T-helper 9 cell (primary cell): ENCODE results near the gene EIF4E3.

Source experiments
- DNase-seq: peaks from one replicate; pipeline ENCODE4 v3.0.0-alpha.2; 2020

Gene EIF4E3

DNA sequence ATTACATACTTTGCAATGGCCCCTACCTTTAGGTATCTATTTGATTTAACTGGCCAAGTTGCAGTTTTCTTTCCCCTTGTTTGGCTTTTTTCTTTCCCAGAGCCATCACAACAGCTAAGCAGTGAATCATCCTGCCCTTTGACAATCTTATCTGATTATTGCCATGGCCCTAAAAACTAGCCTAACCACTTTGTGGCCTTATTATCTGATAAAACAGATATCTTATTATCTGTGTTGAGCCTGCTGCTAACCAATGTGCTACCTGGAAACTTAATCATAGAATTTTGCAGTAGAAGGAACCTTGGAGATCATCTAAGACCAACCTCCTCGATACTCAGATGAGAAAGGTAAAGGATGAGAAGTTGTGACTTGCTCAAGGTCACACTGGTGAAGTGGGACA lies 37.1 kb downstream of the EIF4E3 start:
- DNase-seq: no peak

GRCh38 chr3:71685686-71686085 lies 39.5 kb downstream of the EIF4E3 start:
- DNase-seq: no peak

DNA sequence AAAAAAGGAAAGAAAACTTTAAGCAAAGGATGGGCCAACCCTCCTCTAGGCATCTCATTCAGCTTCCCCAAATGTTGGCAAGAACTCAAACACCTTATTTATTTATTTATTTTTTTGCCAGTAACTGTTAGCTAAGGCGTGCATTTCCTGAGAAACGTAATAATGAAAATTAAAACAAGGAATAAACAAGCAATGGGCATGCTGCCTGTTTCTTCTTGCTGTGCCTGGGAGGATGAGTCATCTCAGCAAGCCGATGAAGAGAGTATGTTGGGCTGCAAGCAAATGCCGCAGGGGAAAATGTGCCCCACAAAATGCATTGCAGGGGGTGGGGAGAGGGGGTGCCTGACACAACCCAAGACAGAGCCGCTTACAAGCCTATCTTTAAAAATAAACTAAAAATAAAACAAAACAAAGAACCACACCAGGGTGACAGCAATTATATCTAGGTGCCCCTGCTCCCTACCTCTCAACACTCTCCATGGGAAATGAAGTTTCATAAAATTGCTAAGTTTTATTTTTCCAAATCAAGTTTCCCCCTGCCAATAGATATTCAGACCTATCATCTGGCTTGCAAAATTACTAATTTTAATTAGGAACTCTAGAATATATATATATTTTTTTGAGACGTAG lies 40.3 kb downstream of the EIF4E3 start:
- DNase-seq: no peak

- no peak for DNase-seq
Observed at GRCh38 chr3:71684046-71684756, 41.0 kb downstream of the EIF4E3 start.

DNA sequence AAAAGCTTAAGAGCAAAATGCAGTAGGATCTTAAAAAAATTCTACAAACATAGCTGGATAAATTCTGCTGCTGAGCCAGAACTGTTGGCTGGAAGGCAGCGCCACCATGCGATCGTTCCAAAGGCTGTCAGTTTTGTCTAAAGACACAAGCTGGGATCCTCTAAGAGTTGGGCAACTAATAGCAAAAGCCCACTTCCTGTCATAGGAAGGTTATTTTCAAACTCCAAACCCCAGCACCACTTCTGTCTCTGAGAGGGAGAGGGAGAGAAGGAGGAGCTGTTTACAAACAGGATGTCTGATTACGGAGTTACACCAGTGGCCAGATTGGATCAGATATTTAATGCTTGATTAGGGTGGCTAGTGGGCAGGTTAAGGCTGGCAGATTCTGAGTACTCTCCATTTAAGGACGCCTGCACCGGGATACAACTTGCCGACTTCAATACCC lies 44.0 kb downstream of the EIF4E3 start:
- no peak for DNase-seq

DNA sequence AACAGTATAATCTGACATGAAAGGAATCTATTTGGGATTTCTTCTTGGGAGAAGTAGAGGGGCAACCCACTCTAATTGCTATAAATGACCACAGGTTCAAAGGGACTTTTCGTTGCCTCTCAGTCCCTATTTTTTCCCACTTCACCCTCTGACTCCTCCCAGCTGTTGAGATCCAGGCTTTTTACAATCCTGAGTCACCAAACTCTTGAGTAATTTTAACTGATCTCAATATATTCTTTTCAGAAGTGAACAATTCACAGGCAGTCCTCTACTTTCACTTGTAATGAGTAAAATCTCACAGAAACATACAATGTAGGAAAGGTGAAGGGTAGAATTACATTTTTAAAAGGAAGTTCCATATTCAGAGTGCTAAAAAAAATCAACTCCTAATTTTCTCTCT lies 44.6 kb downstream of the EIF4E3 start:
- no peak for DNase-seq

- DNase-seq: no peak
Observed at GRCh38 chr3:71676931-71677330, 48.3 kb downstream of the EIF4E3 start.

- DNase-seq: no peak
Observed at GRCh38 chr3:71673486-71673885, 51.7 kb downstream of the EIF4E3 start.

DNA sequence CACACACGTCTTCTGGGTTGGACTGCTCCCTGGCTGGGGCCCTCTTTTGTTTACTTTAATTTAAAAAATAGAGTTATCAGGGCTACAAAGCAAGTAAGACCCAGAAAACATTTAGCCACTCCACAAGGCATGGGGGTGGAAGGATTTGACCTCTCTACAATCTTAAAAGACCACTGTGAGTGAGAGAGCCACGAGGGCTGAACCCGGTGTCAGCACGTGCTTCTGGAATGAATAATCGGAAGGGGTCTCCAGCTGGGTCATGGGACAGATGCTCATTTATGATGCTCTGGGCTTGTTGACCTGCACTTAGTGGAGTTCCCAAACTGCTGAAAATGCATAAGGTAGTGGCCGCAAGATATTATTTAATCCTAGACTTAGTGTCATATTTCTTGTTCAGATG lies 52.4 kb downstream of the EIF4E3 start:
- no peak for DNase-seq

DNA sequence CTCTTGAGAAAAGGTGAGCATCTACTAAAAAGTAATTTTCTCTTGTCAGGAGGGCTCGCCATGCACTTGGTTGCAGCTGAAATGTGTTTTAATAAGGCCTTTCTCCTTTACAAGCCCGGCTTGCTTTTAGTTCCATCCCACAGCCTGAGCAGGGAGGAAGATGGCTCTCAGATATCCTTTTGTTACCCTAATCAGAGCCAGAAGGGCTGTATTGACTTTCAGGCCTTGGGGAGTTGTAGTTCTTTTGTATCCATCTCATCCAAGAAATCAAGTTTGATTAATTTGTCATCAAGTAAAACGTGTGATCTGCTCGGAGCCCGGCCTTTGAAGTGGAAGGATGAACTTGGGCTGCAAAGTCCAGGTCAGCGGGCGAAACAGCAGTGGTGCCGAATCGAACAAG lies 52.9 kb downstream of the EIF4E3 start:
- no peak for DNase-seq

DNA sequence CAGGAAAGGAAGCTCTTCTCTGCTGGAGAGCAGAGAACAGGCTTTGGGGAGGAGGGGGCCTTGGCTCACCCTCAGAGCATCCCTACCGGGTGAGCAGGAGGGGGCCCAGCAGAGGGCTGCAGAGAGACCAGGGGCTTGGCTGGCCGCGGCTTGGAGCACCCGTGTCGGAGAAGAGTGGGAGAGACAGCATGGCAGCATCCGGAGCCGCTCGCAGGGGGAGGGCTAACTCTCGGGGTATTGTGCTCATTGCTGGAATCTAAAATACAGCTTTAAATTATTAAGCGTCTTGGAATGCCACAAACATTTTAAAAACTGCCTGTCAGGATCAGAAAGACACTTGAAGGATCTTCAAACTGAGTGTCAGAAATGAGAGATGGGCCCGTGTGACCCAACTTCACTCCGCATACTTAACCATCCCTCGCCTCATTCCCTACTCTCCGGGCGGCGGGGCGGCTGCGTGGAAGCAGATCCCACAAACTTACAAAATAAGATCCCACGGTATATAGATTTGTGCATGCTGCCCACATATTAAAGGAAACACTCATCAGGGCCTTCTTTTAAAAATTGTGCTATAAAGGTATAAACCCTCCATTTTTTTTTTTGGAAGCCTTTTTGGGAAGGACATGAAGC lies 53.9 kb downstream of the EIF4E3 start:
- no peak for DNase-seq

- no peak for DNase-seq
Observed at GRCh38 chr3:71662568-71662967, 62.6 kb downstream of the EIF4E3 start.

DNA sequence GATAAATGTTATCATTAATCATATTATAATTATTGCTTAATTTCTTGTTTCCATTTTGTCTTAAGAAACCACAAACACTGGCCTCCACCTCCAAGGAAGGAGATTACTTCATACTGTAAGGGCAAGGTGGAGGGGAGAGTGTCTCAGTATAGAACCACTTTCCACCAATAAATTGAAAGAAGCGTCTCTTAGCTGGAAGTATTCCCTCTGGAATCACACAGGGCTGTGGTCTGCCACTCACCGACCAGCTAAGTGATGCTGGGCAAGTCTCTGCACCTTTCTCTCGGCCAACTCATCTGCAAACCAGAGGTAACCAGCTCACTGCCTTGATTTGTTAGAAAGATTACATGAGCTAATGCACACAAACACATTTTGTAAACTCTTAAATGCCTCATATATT lies 63.1 kb downstream of the EIF4E3 start:
- no peak for DNase-seq

GRCh38 chr3:71659864-71660591 lies 65.2 kb downstream of the EIF4E3 start:
- no peak for DNase-seq

- no peak for DNase-seq
Observed at GRCh38 chr3:71657831-71658530, 67.2 kb downstream of the EIF4E3 start.

DNA sequence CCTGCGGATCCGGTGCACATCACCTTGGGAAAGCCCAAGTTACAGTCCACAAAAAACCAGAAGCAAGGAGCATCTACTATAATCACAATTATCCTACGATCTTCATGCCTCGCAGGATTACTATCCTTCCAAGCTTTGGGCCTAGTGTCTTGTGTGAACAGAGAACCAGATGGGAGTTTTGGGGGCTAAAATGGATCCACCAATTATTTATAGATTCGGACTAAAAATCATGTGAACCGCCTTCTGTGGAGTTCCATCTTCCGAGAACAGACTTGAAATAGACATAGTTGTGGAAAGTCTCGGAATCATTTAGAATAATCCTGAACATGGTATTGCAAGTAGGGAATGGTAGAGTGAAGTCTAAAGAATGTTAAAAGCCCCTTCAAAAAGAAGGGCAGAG lies 70.1 kb downstream of the EIF4E3 start:
- no peak for DNase-seq

- DNase-seq: no peak
Observed at GRCh38 chr3:71653414-71653807, 71.8 kb downstream of the EIF4E3 start.

DNA sequence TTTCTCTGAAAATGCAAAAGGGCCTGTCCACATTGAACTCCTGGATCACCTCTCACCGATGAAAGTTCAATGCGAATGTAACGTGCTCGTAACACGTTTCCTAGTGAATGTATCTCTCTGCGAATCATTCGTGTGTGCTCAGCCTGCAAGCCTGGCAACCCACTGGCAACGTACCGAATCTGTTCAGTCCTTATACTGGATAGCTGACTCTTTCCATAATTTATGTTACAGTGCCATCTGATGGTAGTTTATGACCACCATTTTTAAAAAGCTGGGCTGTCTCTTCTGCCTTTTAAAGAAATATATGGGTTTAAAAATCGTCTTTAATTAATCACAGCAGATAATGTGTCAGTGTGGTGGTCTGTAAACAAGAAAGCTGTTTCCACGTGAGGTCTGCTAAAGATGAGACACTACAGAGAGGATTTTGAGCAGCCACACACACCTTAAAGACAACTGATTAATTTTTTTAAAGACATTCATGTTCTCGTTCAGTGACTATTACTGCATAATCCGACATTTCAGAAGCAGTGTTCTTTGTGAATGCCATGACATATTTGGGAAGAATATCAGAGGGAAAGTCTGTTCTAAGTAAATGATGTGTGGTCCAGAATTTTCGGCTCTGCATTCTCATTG lies 72.3 kb downstream of the EIF4E3 start:
- DNase-seq: no peak

GRCh38 chr3:71651625-71652024 lies 73.6 kb downstream of the EIF4E3 start:
- DNase-seq: no peak

DNA sequence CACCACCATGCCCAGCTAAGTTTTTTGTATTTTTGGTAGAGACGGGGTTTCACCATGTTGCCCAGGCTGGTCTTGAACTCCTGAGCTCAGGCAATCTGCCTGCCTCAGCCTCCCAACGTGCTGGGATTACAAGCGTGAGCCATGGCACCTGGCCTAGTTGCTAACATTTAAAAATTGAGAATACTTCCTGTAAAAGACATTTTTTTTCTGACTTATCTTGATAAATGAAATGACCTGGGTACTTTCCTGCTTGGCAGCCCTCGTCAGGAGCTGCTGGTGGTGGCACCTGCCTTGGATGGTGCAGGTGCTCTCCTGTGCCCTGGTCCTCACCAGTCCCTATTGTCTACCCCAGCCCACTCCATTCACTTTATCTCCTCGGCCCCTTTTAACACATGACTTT lies 74.8 kb downstream of the EIF4E3 start:
- no peak for DNase-seq

DNA sequence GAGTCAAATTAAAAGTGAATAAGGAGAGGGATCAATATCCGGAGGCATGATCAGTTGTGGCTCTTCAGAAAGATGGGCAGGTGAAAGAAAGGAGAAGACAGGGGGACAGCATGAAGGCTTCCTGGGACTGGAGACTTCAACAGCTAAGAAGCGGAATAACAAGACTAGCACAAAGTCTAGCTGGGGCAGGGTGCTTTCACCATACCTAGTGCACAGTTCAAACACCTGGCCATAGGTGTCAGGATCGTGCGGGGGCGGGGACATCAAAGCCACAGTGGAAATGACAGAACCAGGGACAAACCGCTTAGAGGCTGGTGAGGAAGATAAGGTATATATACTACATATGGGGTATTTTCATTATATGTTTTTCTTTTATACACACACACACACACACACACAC lies 75.4 kb downstream of the EIF4E3 start:
- DNase-seq: no peak

- no peak for DNase-seq
Observed at GRCh38 chr3:71647751-71648150, 77.5 kb downstream of the EIF4E3 start.
